Measurements from ENCODE around the gene TACC2. TPM values are rescaled to one million over a fixed set of nuclear protein-coding genes. Genes with fewer than 3 reads are reported as not detected.

Gene TACC2
- total RNA-seq, 2 experiments from 2014 or later, result not detected

- peaks cover 10% of the 10 kb centered on the region for H3K4me1 Mint-ChIP-seq (ENCODE audit: low read depth)
- no peak overlapping the region for H3K27ac Mint-ChIP-seq
- Histone ChIP-seq H3K4me1 (ENCODE audit: insufficient read depth, low read length) (peaks cover 10% of the 10 kb centered on the region), H3K9me3 (ENCODE audit: control insufficient read depth in 1 of 2, insufficient read depth in 1 of 2, low read length in 2 of 2) (peaks cover 0 to 14% of the 10 kb centered on the region in 2 experiments), H3K4me3 (ENCODE audit: low read length) (no peak overlapping the region), H3K36me3 (ENCODE audit: insufficient read depth, low read length) (no peaks in the 10 kb centered on the region), H3K27ac (ENCODE audit: low read depth in 1 of 2, low read length in 2 of 2) (no peak overlapping the region), H3K27me3 (ENCODE audit: control insufficient read depth in 1 of 2, insufficient read depth in 2 of 2, low read length in 2 of 2) (peaks cover 19 to 42% of the 10 kb centered on the region in 2 experiments)
- H3K9me3 Mint-ChIP-seq, result no peaks in the 10 kb centered on the region
- intact Hi-C loops (cut with DNase I, micrococcal nuclease), result no loop called here
- peaks cover 60% of the 10 kb centered on the region for H3K27me3 Mint-ChIP-seq
- no peak for DNase-seq
- ChIA-PET POLR2A (no interaction called here), CTCF (no interaction called here)
- no peak for ATAC-seq (ENCODE audit: poor library complexity)
- H3K36me3 Mint-ChIP-seq (ENCODE audit: low read depth), result no peaks in the 10 kb centered on the region
- H3K4me3 Mint-ChIP-seq, result no peak overlapping the region
- TF ChIP-seq CTCF (IDR thresholded peaks at IDR 0.05), result no peak
Observed at GRCh38 chr10:122168101-122168500, 179.1 kb downstream of the TACC2 start.

GRCh38 chr10:122168598-122169394, 179.8 kb downstream of the TACC2 start:
- H3K36me3 ChIP-seq (ENCODE audit: insufficient read depth, low read length), result no peaks in the 10 kb centered on the region
- Mint-ChIP-seq H3K36me3 (ENCODE audit: low read depth) (no peaks in the 10 kb centered on the region), H3K4me1 (ENCODE audit: low read depth) (peaks cover 10% of the 10 kb centered on the region), H3K27me3 (peaks cover 58% of the 10 kb centered on the region), H3K9me3 (no peaks in the 10 kb centered on the region), H3K27ac (no peak overlapping the region), H3K4me3 (no peak overlapping the region)
- ChIA-PET POLR2A (no interaction called here), CTCF (interaction anchor here (1.0 kb wide), 1 partner anchor 10 kb away, joined by 3 read pairs; no protein-coding TSS in a partner anchor)
- no peak for TF ChIP-seq CTCF (IDR thresholded peaks at IDR 0.05)
- intact Hi-C loops (cut with DNase I, micrococcal nuclease), result no loop called here
- no peak overlapping the region for H3K4me3 ChIP-seq (ENCODE audit: low read length)
- peaks cover 16 to 44% of the 10 kb centered on the region in 2 experiments for H3K27me3 ChIP-seq (ENCODE audit: control insufficient read depth in 1 of 2, insufficient read depth in 2 of 2, low read length in 2 of 2)
- DNase-seq, result no peak
- peaks cover 0 to 17% of the 10 kb centered on the region in 2 experiments for H3K9me3 ChIP-seq (ENCODE audit: control insufficient read depth in 1 of 2, insufficient read depth in 1 of 2, low read length in 2 of 2)
- no peak for ATAC-seq (ENCODE audit: poor library complexity)
- H3K27ac ChIP-seq (ENCODE audit: low read depth in 1 of 2, low read length in 2 of 2), result no peak overlapping the region
- H3K4me1 ChIP-seq (ENCODE audit: insufficient read depth, low read length), result peaks cover 6% of the 10 kb centered on the region

- no peak overlapping the region for H3K4me3 ChIP-seq (ENCODE audit: low read length)
- no peaks in the 10 kb centered on the region for H3K36me3 ChIP-seq (ENCODE audit: insufficient read depth, low read length)
- POLR2A ChIA-PET, result no interaction called here
- peaks cover 0 to 12% of the 10 kb centered on the region in 2 experiments for H3K9me3 ChIP-seq (ENCODE audit: control insufficient read depth in 1 of 2, insufficient read depth in 1 of 2, low read length in 2 of 2)
- H3K36me3 Mint-ChIP-seq (ENCODE audit: low read depth), result no peaks in the 10 kb centered on the region
- H3K4me1 Mint-ChIP-seq (ENCODE audit: low read depth), result no peaks in the 10 kb centered on the region
- ATAC-seq (ENCODE audit: poor library complexity), result no peak
- peaks cover 38% of the 10 kb centered on the region for H3K27me3 Mint-ChIP-seq
- no peak overlapping the region for H3K27ac Mint-ChIP-seq
- H3K9me3 Mint-ChIP-seq, result no peaks in the 10 kb centered on the region
- no peaks in the 10 kb centered on the region for H3K4me1 ChIP-seq (ENCODE audit: insufficient read depth, low read length)
- no peak for TF ChIP-seq CTCF (IDR thresholded peaks at IDR 0.05)
- no peak for DNase-seq
- CTCF ChIA-PET, result no interaction called here
- H3K27me3 ChIP-seq (ENCODE audit: control insufficient read depth in 1 of 2, insufficient read depth in 2 of 2, low read length in 2 of 2), result peaks cover under 1 to 31% of the 10 kb centered on the region in 2 experiments
- no peak overlapping the region for H3K4me3 Mint-ChIP-seq
- intact Hi-C loops (cut with DNase I, micrococcal nuclease), result no loop called here
- H3K27ac ChIP-seq (ENCODE audit: low read depth in 1 of 2, low read length in 2 of 2), result no peak overlapping the region
Observed at GRCh38 chr10:122170802-122171201, 181.8 kb downstream of the TACC2 start.
